Ureter (tissue), 1 donor: Measurements from ENCODE around the gene CHP2. TPM values are rescaled to one million over a fixed set of nuclear protein-coding genes. Genes with fewer than 3 reads are reported as not detected.
"Not testable (repeated sequence)": the region's sequence is repeated elsewhere in the genome, so short reads cannot be mapped to it uniquely, and the experiment has no call there.

ENCODE experiments used
- DNase-seq: peaks from one replicate; pipeline ENCODE4 v3.0.0-alpha.2; 2020; ENCODE audit warnings: low spot score
- total RNA-seq: library from RNA; stranded (reverse); gene quantifications from one replicate; pipeline ENCODE4 v1.2.4, GENCODE V29; 2023
- donor health status: DM: yes; HTN: yes; CAD: no.

Gene CHP2
- total RNA-seq, 1 donor from 2014 or later: 7.9 TPM

- DNase-seq: no peak
Observed at GRCh38 chr16:23745263-23745662, 9.6 kb upstream of the CHP2 start.

DNA sequence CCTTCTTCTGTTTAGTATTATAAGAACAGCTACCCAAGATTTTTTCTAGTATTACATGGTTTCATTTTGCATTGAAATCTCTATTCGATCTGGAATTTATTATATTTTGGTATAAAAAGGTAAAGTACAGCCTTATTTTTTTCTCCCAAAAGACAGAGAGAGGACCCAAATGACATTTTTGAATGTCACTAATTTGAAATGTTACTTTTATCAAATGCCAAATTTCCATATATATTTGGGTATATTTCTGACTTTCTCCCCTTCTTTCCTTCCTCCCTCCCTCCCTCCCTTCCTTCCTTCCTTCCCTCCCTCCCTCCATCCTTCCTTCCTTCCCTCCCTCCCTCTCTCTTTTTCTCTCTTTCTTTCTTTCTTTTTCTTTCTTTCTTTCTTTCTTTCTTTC is 6.2 kb upstream of the CHP2 start:
- no peak for DNase-seq

DNA sequence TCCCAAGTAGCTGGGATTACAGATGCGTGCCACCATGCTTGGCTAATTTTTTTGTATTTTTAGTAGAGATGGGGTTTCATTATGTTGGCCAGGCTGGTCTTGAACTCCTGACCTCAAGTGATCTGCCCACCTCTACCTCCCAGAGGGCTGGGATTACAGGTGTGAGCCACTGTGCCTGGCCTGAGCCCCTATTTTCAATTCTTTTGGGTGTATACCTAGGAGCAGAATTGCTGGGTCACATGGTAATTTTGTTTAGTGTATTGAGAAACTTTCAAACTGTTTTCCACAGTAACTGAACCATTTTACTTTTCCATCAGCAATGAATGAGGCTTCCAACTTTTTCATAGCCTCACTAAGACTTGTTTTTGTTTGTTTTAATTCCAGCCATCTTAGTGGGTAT is 3.8 kb upstream of the CHP2 start:
- not testable (repeated sequence) for DNase-seq

DNA sequence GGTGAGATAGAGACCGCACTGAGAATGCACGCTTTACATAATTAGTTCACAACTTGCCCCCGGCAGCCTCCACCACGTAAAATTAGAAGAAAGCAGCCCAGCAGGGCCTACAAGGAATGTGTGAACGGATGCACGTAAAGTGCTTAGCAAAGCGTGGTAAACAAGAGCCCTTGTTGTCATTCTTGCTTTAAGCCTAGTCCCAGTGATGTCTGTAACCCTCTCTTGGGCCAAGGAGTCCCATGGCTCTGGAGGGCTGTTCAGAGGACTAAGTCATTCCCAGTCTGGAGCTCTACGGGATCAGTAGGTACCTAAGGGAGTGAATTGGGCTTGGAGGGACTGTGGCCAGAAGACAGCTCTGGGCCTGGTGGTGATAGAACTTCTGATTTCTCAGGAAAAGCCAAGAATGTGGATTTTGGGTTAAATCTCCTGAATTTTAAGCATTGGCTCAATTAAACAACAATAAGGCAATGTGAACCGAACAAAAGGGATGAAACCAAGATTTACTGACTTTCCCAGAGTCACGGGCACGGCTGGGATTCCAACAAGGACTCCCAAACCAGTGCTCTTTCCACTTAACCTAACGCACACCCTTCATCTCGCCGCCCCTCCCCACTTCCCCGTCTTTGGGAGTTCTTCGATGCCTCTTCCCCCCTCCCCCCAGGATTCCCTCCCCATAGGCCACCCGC is 775 bp upstream of the CHP2 start:
- DNase-seq: no peak

- no peak for DNase-seq
Observed at GRCh38 chr16:23755484-23755809, 621 bp downstream of the CHP2 start.

GRCh38 chr16:23757116-23757515 is 2.3 kb downstream of the CHP2 start:
- no peak for DNase-seq

- no peak for DNase-seq
Observed at GRCh38 chr16:23757937-23758619, 3.3 kb downstream of the CHP2 start.

DNA sequence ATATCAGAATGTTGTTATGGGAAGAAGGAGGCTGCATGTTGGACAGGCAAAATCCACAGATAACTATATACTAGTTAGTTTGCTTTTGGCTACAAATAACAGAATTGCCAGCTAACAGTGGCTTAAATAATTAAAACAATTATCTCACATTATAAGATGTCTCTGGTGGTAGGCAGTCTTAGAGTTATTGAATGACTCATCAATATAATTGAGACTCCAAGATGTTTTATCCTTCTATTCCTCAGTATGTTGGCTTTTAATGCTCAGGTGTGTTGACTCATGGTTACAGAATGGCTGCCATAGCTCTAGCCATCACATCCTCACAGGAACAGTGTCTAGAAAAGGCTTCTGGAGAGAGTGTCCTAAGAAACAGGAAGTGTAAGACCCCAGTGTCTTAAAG is 11.1 kb downstream of the CHP2 start:
- DNase-seq: no peak

DNA sequence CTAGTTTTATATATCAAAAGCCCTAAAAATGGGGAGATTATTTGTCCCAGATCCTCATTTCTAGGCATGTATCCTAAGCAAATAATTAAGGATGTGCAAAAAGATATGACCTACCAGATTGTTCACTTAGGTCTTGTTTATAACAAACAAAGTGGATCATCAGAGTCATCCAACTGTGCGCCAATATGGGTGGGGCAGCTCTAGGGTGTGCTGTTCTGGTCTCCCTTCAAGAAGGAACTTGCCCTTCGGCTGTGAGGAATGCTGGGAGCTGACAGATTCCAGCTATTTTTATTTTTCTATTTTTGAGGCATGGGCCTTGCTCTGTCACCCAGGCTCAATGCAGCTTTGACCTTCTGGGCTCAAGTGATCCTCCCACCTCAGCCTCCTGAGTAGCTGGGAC is 13.8 kb downstream of the CHP2 start:
- DNase-seq: no peak

DNA sequence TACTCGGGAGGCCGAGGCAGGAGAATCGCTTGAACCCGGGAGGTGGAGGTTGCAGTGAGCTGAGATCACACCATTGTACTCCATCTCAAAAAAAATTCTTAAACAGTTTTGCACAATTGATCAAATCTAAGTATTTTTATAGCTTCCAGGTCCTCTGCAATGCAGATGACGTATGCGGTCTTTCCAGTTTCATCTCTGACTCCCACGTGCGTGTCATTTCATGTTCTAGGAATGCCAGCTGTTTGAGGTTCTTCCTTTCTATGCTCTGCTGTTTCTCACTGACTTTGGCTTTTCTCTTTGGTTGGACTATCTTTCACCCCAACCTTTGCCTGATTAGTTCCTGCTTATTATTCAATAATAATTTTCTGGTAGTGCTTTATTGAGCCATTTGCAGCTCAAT is 16.2 kb downstream of the CHP2 start:
- peak; percentile 55 for DNase-seq

- no peak for DNase-seq
Observed at GRCh38 chr16:23771642-23772041, 16.8 kb downstream of the CHP2 start.

- no peak for DNase-seq
Observed at GRCh38 chr16:23773339-23773738, 18.5 kb downstream of the CHP2 start.

DNA sequence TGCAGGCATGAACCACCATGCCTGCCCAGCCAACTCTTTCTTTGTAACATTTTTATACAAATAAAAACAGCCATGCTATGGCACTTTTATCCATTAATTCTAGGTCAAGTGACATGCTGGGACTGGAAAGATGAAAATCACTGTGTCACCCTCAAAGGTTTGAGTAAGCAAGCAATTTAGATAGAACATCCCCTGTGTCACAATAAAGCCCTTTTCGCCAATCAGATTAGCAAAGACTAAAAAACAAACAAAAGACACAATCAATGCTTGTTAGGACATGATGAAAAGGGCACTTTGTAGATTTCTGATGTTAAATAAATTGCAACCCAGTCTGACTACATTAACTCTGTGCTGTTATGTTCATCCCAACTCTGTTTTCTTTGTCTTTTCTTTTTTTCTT is 26.4 kb downstream of the CHP2 start:
- no peak for DNase-seq

DNA sequence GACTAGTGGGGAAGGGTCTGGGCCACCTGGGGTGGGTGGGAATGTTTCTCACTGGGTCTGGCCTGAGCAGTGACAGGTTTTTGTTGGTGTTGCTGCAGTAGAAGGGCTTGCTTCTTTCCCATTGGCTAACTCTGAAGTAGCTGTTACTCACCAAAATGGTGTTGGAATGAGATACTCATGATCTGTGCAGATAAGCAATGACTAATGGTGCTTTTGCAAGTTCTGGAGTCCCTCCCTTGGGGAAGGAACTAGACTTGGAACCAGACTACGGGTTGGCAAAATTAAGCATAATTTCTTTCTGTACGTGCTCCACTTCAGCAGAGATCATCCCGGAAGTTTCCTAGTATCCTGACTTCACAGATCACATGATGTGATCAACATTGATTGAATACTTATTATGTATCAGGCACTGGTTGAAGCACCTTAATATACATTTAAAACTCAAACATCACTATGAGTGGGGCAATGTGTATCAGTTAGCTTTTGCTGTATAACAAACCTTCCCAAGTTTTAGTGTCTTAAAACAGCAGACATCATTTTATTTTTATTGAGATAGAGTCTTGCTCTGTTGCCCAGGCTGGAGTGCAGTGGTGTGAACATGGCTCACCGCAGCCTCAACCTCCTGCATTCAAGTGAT is 30.1 kb downstream of the CHP2 start:
- no peak for DNase-seq

DNA sequence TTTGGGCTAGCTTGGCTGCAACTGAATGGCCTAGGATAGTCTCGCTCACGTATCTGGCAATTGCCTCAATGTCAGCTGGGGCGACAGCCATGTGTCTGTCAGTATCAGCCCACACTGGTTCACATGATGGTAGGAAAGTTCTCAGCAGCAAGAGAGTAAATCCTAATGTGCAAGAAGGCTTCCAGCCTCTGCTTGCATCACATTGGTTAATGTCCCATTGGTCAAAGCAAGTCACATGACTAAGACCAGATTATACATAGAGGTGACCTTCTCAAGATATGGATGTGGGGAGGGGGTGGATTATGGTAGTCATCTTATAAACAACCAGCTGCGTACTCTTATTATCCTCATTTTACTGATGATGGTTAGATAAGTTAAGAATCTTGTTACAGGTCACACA is 31.0 kb downstream of the CHP2 start:
- no peak for DNase-seq

- no peak for DNase-seq
Observed at GRCh38 chr16:23786964-23787561, 32.2 kb downstream of the CHP2 start.

DNA sequence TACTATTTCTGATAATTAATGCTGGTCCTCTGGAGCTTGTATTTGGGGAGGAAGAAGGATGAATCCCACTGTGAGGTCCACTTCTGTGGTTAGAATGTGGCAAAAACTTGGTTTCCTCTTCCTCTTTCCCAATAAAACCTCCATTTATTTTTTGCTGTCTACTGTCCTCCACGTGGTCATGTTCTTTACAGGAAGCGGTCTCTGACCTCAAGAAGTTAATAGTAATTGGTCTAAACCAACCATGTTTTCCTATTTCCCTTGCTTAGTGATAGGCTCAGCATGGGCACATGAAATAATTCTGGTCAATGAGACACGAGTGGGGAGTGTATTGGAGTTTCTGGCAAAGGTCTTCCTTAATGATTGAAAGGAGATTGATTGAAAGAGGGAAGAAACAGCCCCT is 33.9 kb downstream of the CHP2 start:
- DNase-seq: no peak

- no peak for DNase-seq
Observed at GRCh38 chr16:23795378-23795777, 40.6 kb downstream of the CHP2 start.

- DNase-seq: no peak
Observed at GRCh38 chr16:23796941-23797340, 42.1 kb downstream of the CHP2 start.

DNA sequence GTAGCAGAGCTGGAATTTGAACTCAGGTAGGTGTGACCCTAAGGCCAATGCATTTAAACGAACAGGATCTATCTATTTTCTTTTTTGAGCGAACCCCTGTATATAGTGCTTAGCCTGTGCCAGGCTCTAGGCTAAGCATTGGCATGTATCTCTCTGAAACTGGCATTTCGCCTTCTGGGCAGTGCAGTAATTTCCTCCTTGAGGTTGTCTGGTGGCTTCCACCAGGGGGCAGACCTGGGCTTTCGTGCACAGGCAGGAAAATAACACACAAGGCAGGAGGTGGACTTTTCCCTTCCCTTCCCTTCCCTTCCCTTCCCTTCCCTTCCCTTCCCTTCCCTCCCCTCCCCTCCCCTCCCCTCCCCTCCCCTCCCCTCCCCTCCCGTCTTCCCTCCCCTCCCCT is 46.6 kb downstream of the CHP2 start:
- peak; percentile 77 for DNase-seq

- DNase-seq: no peak
Observed at GRCh38 chr16:23802776-23803175, 48.0 kb downstream of the CHP2 start.

DNA sequence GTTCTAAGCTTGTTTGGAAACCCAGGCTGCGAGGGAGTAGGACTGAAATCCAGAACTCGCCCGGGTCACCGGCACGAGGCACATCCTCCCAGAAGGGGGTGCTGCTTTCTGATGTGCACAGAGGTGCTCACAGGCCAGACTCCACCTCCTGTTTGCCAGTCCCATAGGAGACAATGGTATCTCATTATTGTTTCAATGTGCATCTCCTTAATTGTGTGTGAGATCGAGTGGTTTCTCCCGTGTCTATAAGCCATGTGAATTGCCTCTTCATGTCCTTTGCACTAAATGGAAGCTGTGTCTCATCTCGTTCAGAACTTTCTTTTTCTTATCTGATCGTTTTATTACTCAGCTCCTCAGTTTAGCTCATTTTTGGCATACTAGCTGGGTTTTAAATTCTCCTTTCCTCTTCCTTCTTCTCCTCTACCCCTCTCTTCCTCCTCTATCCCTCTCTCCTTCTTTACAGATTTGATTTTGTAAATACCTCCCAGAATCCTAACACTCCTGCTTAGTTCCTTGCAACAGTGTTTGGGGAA is 48.8 kb downstream of the CHP2 start:
- peak; percentile 59 for DNase-seq

GRCh38 chr16:23807028-23807427 is 52.2 kb downstream of the CHP2 start:
- DNase-seq: no peak
